Uterus (tissue), 4 donors: Measurements from ENCODE around the gene SCARF2. TPM values are rescaled to one million over a fixed set of nuclear protein-coding genes. Genes with fewer than 3 reads are reported as not detected.
"Not testable (repeated sequence)": the region's sequence is repeated elsewhere in the genome, so short reads cannot be mapped to it uniquely, and the experiment has no call there.

Experiments
- DNase-seq, 2 donors: peaks; one replicate each; pipeline ENCODE4 v3.0.0-alpha.2; 2019 to 2020
- H3K27ac ChIP-seq, 2 donors: fragments of 200-600 bp; sonication (generic); 1 replicate in 1 of 2; 2 replicates in 1 of 2; pipeline ENCODE4 v1.5.1; 2016 to 2018
- H3K27me3 ChIP-seq, 2 donors: fragments of 200-600 bp; sonication (generic); one replicate each; pipeline ENCODE4 v1.5.1; 2018 to 2019; ENCODE audit warnings: control low read depth in 1 of 2
- H3K36me3 ChIP-seq, 2 donors: fragments of 200-600 bp; sonication (generic); one replicate each; pipeline ENCODE4 v1.5.1; 2019; ENCODE audit warnings: control low read depth in 1 of 2
- H3K4me1 ChIP-seq, 2 donors: fragments of 200-600 bp; sonication (generic); one replicate each; pipeline ENCODE4 v1.5.1; 2018 to 2019; ENCODE audit warnings: control low read depth in 1 of 2
- H3K4me3 ChIP-seq, 2 donors: fragments of 200-600 bp; sonication (generic); 1 replicate in 1 of 2; 2 replicates in 1 of 2; pipeline ENCODE4 v1.5.1; 2018 to 2019; ENCODE audit warnings: mild to moderate bottlenecking in 1 of 2
- H3K9me3 ChIP-seq, 2 donors: fragments of 200-600 bp; sonication (generic); one replicate each; pipeline ENCODE4 v1.5.1; 2019; ENCODE audit warnings: control low read depth in 1 of 2
- POLR2A ChIP-seq, 2 donors: fragments of 450-650 bp; IDR thresholded peaks; one replicate each; pipeline ENCODE4 v1.6.1; 2016; ENCODE audit warnings: antibody characterized with exemption in 2 of 2, mild to moderate bottlenecking in 1 of 2, moderate library complexity in 1 of 2
- intact Hi-C: fragments of 100-400 bp; cut with DNase I; formaldehyde crosslinking; loops from one replicate; pipeline ENCODE4 v1.15.1; 2023; ENCODE audit warnings: low total_unique reads
- total RNA-seq, 4 donors: library from RNA; depleted of rRNA in 3 of 4; stranded (reverse); fragments of >200 nt in 3 of 4; gene quantifications; one replicate each; pipeline versions ENCODE4 v1.1.0 to v1.2.4, GENCODE V29; 2014 to 2023
- TF ChIP-seq, protein P1 (sequence below), 4 experiments: fragments of 200-600 bp in 2 of 4; fragments of 450-650 bp in 2 of 4; sonication (generic) in 2 of 4; IDR thresholded peaks; one replicate each; pipeline ENCODE4 v1.5.1; 2016 to 2019; ENCODE audit warnings: antibody characterized with exemption in 4 of 4, mild to moderate bottlenecking in 2 of 4, moderate library complexity in 1 of 4
- donor health status: DM: yes; HTN: yes; CAD: no.

Gene SCARF2
- total RNA-seq, 4 donors from 2014 or later: 22.9 to 84.5 (median 30.1) TPM

DNA sequence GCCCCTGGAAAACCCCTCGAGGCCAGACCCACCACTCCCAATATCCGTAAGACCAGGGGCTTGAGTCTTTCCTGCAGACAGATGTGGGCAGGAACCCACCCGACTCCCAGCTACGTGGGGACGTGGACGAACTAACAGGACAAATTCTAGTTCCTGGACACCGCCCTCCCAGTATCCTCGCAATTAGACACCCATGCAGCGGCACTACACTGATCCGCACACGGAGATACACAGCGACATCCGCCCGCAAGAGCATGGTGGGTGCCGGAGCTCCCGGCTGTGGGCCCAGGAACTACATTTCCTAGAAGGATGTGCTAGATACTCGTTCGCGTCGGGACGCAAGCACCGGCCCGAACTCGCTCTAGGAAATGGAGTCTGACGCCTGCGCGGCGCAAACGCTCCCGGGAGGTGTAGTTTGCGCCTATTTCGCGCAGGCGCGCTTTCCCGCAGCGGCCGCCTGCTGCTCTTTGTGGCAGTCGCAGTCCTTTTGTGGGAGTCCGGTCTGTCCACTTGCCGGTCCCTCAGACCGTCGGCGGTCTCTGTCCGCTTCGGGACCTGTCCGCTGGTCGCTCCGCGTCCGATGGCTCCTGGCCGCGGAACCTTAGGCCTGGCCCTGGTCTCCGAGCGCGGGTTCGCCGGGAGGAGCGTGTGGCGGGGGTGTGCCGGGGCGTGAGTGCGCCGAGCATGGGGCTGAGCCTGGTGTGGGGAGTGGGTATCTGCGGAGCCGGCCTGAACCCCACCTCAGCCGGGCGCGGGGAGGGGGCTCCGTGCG, 43.7 kb downstream of the SCARF2 start, which contains the start of gene ZNF74:
Gene ZNF74, plus strand, starts transcription at position 447 of the 772 bp plus-strand sequence. CDS start 478 bp downstream, outside the sequence.
- Histone ChIP-seq H3K27ac (peak within 1 kb of the TSS; percentile 70 to 75), H3K4me1 (peaks cover 0 to 19% of the 10 kb centered on the region in 2 donors), H3K9me3 (no peaks in the 10 kb centered on the region), H3K27me3 (no peaks in the 10 kb centered on the region), H3K36me3 (no peaks in the 10 kb centered on the region), H3K4me3 (peak within 1 kb of the TSS; percentile 50 to 88)
- intact Hi-C loops: no loop called here
- TF ChIP-seq, protein P1, sequence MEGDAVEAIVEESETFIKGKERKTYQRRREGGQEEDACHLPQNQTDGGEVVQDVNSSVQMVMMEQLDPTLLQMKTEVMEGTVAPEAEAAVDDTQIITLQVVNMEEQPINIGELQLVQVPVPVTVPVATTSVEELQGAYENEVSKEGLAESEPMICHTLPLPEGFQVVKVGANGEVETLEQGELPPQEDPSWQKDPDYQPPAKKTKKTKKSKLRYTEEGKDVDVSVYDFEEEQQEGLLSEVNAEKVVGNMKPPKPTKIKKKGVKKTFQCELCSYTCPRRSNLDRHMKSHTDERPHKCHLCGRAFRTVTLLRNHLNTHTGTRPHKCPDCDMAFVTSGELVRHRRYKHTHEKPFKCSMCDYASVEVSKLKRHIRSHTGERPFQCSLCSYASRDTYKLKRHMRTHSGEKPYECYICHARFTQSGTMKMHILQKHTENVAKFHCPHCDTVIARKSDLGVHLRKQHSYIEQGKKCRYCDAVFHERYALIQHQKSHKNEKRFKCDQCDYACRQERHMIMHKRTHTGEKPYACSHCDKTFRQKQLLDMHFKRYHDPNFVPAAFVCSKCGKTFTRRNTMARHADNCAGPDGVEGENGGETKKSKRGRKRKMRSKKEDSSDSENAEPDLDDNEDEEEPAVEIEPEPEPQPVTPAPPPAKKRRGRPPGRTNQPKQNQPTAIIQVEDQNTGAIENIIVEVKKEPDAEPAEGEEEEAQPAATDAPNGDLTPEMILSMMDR (IDR thresholded peaks at IDR 0.05): peak in 2 of 4 experiments; percentile 13 to 27
- peak; percentile 40 to 63 for TF ChIP-seq POLR2A (IDR thresholded peaks at IDR 0.05)
- DNase-seq: peak; percentile 82 to 87

GRCh38 chr22:20392983-20393704, 44.5 kb downstream of the SCARF2 start:
- H3K9me3 ChIP-seq: no peaks in the 10 kb centered on the region
- H3K36me3 ChIP-seq: no peaks in the 10 kb centered on the region
- H3K27ac ChIP-seq: peak overlapping the region; percentile 70 to 75
- no peak for DNase-seq
- H3K27me3 ChIP-seq: no peaks in the 10 kb centered on the region
- TF ChIP-seq POLR2A (IDR thresholded peaks at IDR 0.05): no peak
- TF ChIP-seq, protein P1 (IDR thresholded peaks at IDR 0.05): no peak
- peak overlapping the region; percentile 50 to 88 for H3K4me3 ChIP-seq
- intact Hi-C loops: no loop called here
- H3K4me1 ChIP-seq: peaks cover 0 to 19% of the 10 kb centered on the region in 2 donors

DNA sequence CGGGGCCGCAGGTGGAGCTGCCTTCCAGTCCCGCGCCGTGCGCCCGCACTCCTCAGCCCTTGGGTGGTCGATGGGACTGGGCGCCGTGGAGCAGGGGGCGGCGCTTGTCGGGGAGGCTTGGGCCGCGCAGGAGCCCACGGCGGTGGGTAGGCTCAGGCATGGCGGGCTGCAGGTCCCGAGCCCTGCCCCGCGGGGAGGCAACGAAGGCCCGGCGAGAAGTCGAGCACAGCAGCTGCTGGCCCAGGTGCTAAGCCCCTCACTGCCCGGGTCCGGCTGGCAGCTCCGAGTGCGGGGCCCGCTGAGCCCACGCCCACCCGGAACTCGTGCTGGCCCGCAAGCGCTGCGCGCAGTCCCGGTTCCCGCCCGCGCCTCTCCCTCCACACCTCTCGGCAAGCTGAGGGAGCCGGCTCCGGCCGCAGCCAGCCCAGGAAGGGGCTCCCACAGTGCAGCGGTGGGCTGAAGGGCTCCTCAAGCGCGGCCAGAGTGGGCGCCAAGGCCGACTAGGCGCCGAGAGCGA, 45.2 kb downstream of the SCARF2 start:
- intact Hi-C loops, H3K9me3 ChIP-seq, H3K4me3 ChIP-seq, DNase-seq, H3K27me3 ChIP-seq, H3K36me3 ChIP-seq, H3K27ac ChIP-seq: not testable (repeated sequence)
- H3K4me1 ChIP-seq: peaks cover 0 to 19% of the 10 kb centered on the region in 2 donors

- peaks cover 0 to 18% of the 10 kb centered on the region in 2 donors for H3K4me1 ChIP-seq
- H3K36me3 ChIP-seq: no peaks in the 10 kb centered on the region
- TF ChIP-seq, protein P1 (IDR thresholded peaks at IDR 0.05): no peak
- TF ChIP-seq POLR2A (IDR thresholded peaks at IDR 0.05): no peak
- no peaks in the 10 kb centered on the region for H3K9me3 ChIP-seq
- no peak overlapping the region for H3K27ac ChIP-seq
- intact Hi-C loops: no loop called here
- no peak overlapping the region for H3K4me3 ChIP-seq
- no peaks in the 10 kb centered on the region for H3K27me3 ChIP-seq
- no peak for DNase-seq
Observed at GRCh38 chr22:20391222-20391621, 46.4 kb downstream of the SCARF2 start.

- Histone ChIP-seq H3K27ac (no peak overlapping the region), H3K9me3 (no peaks in the 10 kb centered on the region), H3K36me3 (no peaks in the 10 kb centered on the region), H3K27me3 (no peaks in the 10 kb centered on the region), H3K4me3 (no peak overlapping the region), H3K4me1 (peaks cover 0 to 10% of the 10 kb centered on the region in 2 donors)
- no peak for DNase-seq
- TF ChIP-seq, protein P1 (IDR thresholded peaks at IDR 0.05): no peak
- no peak for TF ChIP-seq POLR2A (IDR thresholded peaks at IDR 0.05)
- intact Hi-C loops: no loop called here
Observed at GRCh38 chr22:20390394-20390907, 47.2 kb downstream of the SCARF2 start.
